ENCODE results near the gene TRAF5. TPM values are rescaled to one million over a fixed set of nuclear protein-coding genes. Genes with fewer than 3 reads are reported as not detected.
A peak's percentile ranks its signal among the peaks of the same experiment; 100 is the strongest.

Gene TRAF5
- total RNA-seq, 6 experiments from 2014 or later, result 7.7 to 12.3 (median 8.7) TPM

- Mint-ChIP-seq H3K27ac (no peak overlapping the region), H3K9me3 (no peaks in the 10 kb centered on the region), H3K4me1 (ENCODE audit: low read depth) (no peaks in the 10 kb centered on the region; the same call in 1 of the 2 replicates), H3K27me3 (ENCODE audit: insufficient read depth) (no peaks in the 10 kb centered on the region; the same call in 1 of the 2 replicates), H3K36me3 (ENCODE audit: low read depth) (peaks cover 19% of the 10 kb centered on the region), H3K4me3 (no peak overlapping the region)
- DNase-seq, result no peak
- TF ChIP-seq, protein P1, sequence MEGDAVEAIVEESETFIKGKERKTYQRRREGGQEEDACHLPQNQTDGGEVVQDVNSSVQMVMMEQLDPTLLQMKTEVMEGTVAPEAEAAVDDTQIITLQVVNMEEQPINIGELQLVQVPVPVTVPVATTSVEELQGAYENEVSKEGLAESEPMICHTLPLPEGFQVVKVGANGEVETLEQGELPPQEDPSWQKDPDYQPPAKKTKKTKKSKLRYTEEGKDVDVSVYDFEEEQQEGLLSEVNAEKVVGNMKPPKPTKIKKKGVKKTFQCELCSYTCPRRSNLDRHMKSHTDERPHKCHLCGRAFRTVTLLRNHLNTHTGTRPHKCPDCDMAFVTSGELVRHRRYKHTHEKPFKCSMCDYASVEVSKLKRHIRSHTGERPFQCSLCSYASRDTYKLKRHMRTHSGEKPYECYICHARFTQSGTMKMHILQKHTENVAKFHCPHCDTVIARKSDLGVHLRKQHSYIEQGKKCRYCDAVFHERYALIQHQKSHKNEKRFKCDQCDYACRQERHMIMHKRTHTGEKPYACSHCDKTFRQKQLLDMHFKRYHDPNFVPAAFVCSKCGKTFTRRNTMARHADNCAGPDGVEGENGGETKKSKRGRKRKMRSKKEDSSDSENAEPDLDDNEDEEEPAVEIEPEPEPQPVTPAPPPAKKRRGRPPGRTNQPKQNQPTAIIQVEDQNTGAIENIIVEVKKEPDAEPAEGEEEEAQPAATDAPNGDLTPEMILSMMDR (IDR thresholded peaks at IDR 0.05), result no peak
Measured at GRCh38 chr1:211370669-211371068, 44.0 kb downstream of the TRAF5 start.

- TF ChIP-seq, protein P1 (IDR thresholded peaks at IDR 0.05), result no peak
- H3K27me3 Mint-ChIP-seq (ENCODE audit: insufficient read depth), result no peaks in the 10 kb centered on the region
- H3K4me1 Mint-ChIP-seq (ENCODE audit: low read depth), result peaks cover 5% of the 10 kb centered on the region
- peaks cover 17% of the 10 kb centered on the region for H3K36me3 Mint-ChIP-seq (ENCODE audit: low read depth)
- no peak for DNase-seq
- H3K27ac Mint-ChIP-seq, result no peak overlapping the region
- no peaks in the 10 kb centered on the region for H3K9me3 Mint-ChIP-seq
- no peak overlapping the region for H3K4me3 Mint-ChIP-seq
Measured at GRCh38 chr1:211371406-211372105, 44.9 kb downstream of the TRAF5 start.

- TF ChIP-seq, protein P1 (IDR thresholded peaks at IDR 0.05), result no peak
- H3K9me3 Mint-ChIP-seq, result no peaks in the 10 kb centered on the region
- no peak overlapping the region for H3K4me3 Mint-ChIP-seq
- no peak overlapping the region for H3K27ac Mint-ChIP-seq
- H3K27me3 Mint-ChIP-seq (ENCODE audit: insufficient read depth), result no peaks in the 10 kb centered on the region
- DNase-seq, result no peak
- H3K36me3 Mint-ChIP-seq (ENCODE audit: low read depth), result peaks cover 15% of the 10 kb centered on the region
- peaks cover 14% of the 10 kb centered on the region for H3K4me1 Mint-ChIP-seq (ENCODE audit: low read depth)
Measured at GRCh38 chr1:211372463-211372862, 45.8 kb downstream of the TRAF5 start.

GRCh38 chr1:211375146-211375818 is 48.6 kb downstream of the TRAF5 start:
- Mint-ChIP-seq H3K9me3 (no peaks in the 10 kb centered on the region), H3K4me3 (no peak overlapping the region), H3K4me1 (ENCODE audit: low read depth) (peaks cover 30% of the 10 kb centered on the region), H3K36me3 (ENCODE audit: low read depth) (peaks cover 14% of the 10 kb centered on the region; the same call in 1 of the 2 replicates), H3K27ac (peak overlapping the region; percentile 17; the same call in 1 of the 2 replicates), H3K27me3 (ENCODE audit: insufficient read depth) (no peaks in the 10 kb centered on the region)
- TF ChIP-seq, protein P1 (IDR thresholded peaks at IDR 0.05), result no peak
- DNase-seq, result no peak

DNA sequence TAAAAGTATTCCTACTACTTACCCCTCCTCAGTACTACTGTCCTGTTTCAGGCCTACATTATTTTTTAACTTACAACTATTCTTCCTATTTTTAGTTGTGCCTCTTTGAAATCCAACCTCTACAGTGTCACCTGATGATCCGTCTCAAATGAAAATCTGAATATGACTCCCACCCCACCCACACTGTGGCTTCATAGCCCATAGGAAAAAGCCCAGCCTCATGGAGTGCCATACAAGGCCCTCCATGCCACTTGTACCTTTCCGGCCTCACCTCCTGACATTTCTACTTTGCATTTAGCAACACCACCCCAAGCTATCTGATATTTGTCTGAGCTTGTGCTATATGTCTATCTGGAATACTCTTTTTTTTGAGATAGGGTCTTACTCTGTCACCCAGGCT is 49.3 kb downstream of the TRAF5 start:
- H3K27ac Mint-ChIP-seq, result peak overlapping the region; percentile 76
- H3K4me3 Mint-ChIP-seq, result no peak overlapping the region
- H3K4me1 Mint-ChIP-seq (ENCODE audit: low read depth), result peaks cover 30% of the 10 kb centered on the region
- H3K36me3 Mint-ChIP-seq (ENCODE audit: low read depth), result peaks cover 14% of the 10 kb centered on the region; the same call in 1 of the 2 replicates
- no peaks in the 10 kb centered on the region for H3K27me3 Mint-ChIP-seq (ENCODE audit: insufficient read depth)
- TF ChIP-seq, protein P1 (IDR thresholded peaks at IDR 0.05), result no peak
- H3K9me3 Mint-ChIP-seq, result no peaks in the 10 kb centered on the region
- DNase-seq, result no peak

Data from HFFc6 (cell line).